ENCODE measurements around the gene VEGFD. TPM values are rescaled to one million over a fixed set of nuclear protein-coding genes. Genes with fewer than 3 reads are reported as not detected.

VEGFD gene
- total RNA-seq, 4 donors from 2014 or later, result 5.1 to 16.8 (median 9.0) TPM

DNA sequence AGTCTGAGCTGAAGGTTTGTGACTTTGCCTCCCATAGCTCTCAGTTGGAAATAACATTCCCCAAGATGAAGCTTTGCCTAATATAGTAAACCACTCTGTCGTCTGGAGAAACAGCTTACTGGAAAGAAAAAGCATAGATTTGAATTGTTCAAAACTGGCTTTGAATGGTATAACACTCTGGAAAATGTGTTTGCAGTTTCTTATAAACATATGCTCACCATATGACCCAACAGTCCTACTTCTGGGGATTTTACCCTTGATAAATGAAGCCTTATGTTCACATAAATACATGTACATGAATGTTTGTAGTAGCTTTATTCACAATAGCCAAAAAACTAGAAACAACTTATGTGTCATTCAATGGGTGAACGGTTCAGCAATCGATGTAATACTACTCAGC lies 10.2 kb downstream of the VEGFD start:
- intact Hi-C loops (cut with DNase I; ENCODE audit: low total_unique reads) (no loop called here), in situ Hi-C loops (cut with MboI; ENCODE audit: low sequenced_read_pairs in 4 of 4) (no loop called here)
- no peaks in the 10 kb centered on the region for H3K4me1 ChIP-seq
- no peak overlapping the region for H3K27ac ChIP-seq
- DNase-seq (no peak), ATAC-seq (no peak)
- H3K36me3 ChIP-seq, result no peaks in the 10 kb centered on the region
- no peaks in the 10 kb centered on the region for H3K9me3 ChIP-seq
- no peak overlapping the region for H3K4me3 ChIP-seq
- TF ChIP-seq POLR2A (IDR thresholded peaks at IDR 0.05), result no peak
- TF ChIP-seq, protein P1, sequence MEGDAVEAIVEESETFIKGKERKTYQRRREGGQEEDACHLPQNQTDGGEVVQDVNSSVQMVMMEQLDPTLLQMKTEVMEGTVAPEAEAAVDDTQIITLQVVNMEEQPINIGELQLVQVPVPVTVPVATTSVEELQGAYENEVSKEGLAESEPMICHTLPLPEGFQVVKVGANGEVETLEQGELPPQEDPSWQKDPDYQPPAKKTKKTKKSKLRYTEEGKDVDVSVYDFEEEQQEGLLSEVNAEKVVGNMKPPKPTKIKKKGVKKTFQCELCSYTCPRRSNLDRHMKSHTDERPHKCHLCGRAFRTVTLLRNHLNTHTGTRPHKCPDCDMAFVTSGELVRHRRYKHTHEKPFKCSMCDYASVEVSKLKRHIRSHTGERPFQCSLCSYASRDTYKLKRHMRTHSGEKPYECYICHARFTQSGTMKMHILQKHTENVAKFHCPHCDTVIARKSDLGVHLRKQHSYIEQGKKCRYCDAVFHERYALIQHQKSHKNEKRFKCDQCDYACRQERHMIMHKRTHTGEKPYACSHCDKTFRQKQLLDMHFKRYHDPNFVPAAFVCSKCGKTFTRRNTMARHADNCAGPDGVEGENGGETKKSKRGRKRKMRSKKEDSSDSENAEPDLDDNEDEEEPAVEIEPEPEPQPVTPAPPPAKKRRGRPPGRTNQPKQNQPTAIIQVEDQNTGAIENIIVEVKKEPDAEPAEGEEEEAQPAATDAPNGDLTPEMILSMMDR (IDR thresholded peaks at IDR 0.05 in 4 of 5, conservative IDR thresholded peaks at IDR 0.05 in 1 of 5), result no peak
- peaks cover 0 to 3% (median 0%) of the 10 kb centered on the region in 3 donors for H3K27me3 ChIP-seq

DNA sequence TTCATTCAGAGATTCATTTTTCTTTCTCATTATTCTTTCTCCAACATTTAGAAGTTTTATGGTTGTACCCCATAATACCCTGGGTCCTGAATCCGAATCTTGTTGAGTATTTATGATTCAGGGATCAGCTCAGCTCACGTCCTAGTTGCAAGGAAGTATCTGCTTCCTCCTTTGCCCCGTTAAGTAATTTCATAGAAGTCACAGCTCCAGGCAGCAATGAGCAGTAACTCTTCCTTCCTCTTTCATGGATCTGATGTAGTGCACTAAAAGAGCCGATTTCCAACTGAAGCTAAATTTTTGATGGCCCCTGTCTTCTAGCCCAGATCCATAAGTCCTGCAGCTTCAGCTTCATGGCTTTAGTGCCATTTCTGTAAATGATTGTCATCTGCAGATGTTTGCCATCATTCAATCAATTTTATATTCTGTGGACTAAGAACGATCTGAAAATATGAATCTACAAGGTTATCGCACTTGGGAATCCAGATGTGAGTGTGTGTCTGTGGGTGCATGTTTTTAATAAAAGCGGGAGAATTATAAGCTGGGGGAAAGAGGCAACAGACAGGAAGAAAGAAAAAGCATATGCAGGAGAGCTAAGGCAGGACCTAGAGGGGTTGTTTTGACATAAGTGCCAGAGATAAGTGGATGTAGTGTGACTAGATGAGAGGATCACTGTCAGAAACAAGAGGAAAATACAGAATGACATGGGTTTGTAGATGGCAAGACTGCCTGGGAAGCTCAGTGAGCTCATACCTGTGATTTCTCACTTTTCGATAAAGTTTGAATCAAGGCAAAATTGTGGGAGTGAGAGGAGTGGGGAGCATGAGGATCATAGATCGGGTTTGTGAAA lies 17.5 kb downstream of the VEGFD start:
- in situ Hi-C loops (cut with MboI; ENCODE audit: low sequenced_read_pairs in 4 of 4), result no loop called here
- intact Hi-C loops (cut with DNase I; ENCODE audit: low total_unique reads), result no loop called here
- no peak for ATAC-seq

DNA sequence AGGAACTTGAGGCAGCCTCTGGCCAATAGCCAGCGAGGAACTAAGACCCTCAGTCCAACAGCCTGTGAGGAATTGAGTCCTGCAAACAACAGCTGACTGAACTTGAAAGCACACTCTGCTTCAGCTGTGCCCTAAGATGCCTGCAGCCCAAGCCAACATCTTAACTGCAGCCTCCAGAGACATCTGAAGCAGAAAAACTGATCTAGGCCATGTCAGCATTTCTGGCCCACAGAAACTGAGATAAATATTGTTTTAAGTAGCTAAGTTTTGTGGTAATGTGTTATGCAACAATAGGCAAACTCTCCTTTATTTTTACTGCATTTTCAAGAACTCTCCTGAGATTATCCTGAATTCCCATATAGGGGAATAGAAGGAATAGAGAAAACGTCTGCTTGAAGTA lies 24.5 kb downstream of the VEGFD start:
- TF ChIP-seq, protein P1 (IDR thresholded peaks at IDR 0.05 in 4 of 5, conservative IDR thresholded peaks at IDR 0.05 in 1 of 5), result no peak
- TF ChIP-seq POLR2A (IDR thresholded peaks at IDR 0.05), result no peak
- in situ Hi-C loops (cut with MboI; ENCODE audit: low sequenced_read_pairs in 4 of 4), result loop anchor here in 1 of 4 donors (10.0 kb wide), 1 partner anchor 105 kb away; no protein-coding TSS in a partner anchor
- intact Hi-C loops (cut with DNase I; ENCODE audit: low total_unique reads), result no loop called here
- Histone ChIP-seq H3K36me3 (peaks cover 0 to 6% of the 10 kb centered on the region in 2 donors), H3K27ac (no peak overlapping the region), H3K27me3 (no peaks in the 10 kb centered on the region), H3K4me1 (no peaks in the 10 kb centered on the region), H3K4me3 (no peak overlapping the region), H3K9me3 (no peaks in the 10 kb centered on the region)
- ATAC-seq, result peak in 1 of 2 donors; percentile 24
- DNase-seq, result no peak

More for the DNA sequence above, 17.5 kb downstream of the VEGFD start:
- Histone ChIP-seq H3K4me3 (no peak overlapping the region), H3K9me3 (no peaks in the 10 kb centered on the region), H3K4me1 (no peaks in the 10 kb centered on the region), H3K27me3 (no peaks in the 10 kb centered on the region), H3K36me3 (peaks cover 0 to 6% of the 10 kb centered on the region in 2 donors), H3K27ac (no peak overlapping the region)
- no peak for DNase-seq
- TF ChIP-seq, protein P1 (IDR thresholded peaks at IDR 0.05 in 4 of 5, conservative IDR thresholded peaks at IDR 0.05 in 1 of 5), result no peak
- TF ChIP-seq POLR2A (IDR thresholded peaks at IDR 0.05), result no peak

DNA sequence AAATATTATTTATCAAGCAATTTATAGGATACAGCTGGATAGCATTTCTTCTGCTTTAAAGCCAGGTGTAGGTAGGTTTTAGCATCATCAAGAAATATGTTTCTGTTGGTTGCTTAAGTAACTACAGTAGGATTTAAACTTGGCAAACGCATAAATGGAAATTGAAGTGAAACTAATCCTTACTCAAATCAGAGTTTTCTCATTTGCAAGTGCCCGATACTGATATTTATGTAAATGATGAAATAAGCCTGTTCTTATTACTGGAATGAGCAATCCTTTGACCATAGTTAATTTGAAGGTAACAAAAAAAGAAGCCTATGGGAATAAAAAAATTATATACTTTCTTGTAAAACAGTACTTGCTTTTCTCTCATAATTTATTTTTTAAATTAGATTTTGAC lies 25.7 kb downstream of the VEGFD start:
- Histone ChIP-seq H3K9me3 (no peaks in the 10 kb centered on the region), H3K27me3 (no peaks in the 10 kb centered on the region), H3K4me1 (no peaks in the 10 kb centered on the region), H3K4me3 (no peak overlapping the region), H3K27ac (no peak overlapping the region), H3K36me3 (peaks cover 0 to 6% of the 10 kb centered on the region in 2 donors)
- DNase-seq (no peak), ATAC-seq (no peak)
- in situ Hi-C loops (cut with MboI; ENCODE audit: low sequenced_read_pairs in 4 of 4) (loop anchor here in 1 of 4 donors (10.0 kb wide), 1 partner anchor 106 kb away; no protein-coding TSS in a partner anchor), intact Hi-C loops (cut with DNase I; ENCODE audit: low total_unique reads) (no loop called here)
- TF ChIP-seq, protein P1 (IDR thresholded peaks at IDR 0.05 in 4 of 5, conservative IDR thresholded peaks at IDR 0.05 in 1 of 5), result no peak
- TF ChIP-seq POLR2A (IDR thresholded peaks at IDR 0.05), result no peak

Data from gastrocnemius medialis (tissue), 4 donors.